HepG2 (cell line): ENCODE results near the gene SLC22A23. TPM values are rescaled to one million over a fixed set of nuclear protein-coding genes. Genes with fewer than 3 reads are reported as not detected.

Experiments
- ETV6 ChIP-seq: sonication (generic); formaldehyde crosslinking; conservative IDR thresholded peaks from 2 replicates; pipeline ENCODE4 v1.4.0; 2020; ENCODE audit warnings: missing genetic modification reagents
- FOXA1 ChIP-seq, 2 experiments: fragments of 450-650 bp in 1 of 2; sonication (generic) in 1 of 2; formaldehyde crosslinking in 1 of 2; IDR thresholded peaks; 2 replicates each; pipeline versions ENCODE4 v1.4.0 to v1.6.1; 2016 to 2020; ENCODE audit warnings: missing genetic modification reagents in 1 of 2
- JUN ChIP-seq: sonication (generic); formaldehyde crosslinking; IDR thresholded peaks from 2 replicates; pipeline ENCODE4 v1.4.0; 2020; ENCODE audit warnings: mild to moderate bottlenecking, missing genetic modification reagents
- KDM2A ChIP-seq: sonication (generic); formaldehyde crosslinking; IDR thresholded peaks from 2 replicates; pipeline ENCODE4 v1.4.0; 2020; ENCODE audit warnings: low read depth, missing genetic modification reagents, borderline replicate concordance
- MIER2 ChIP-seq: IDR thresholded peaks from 2 replicates; pipeline ENCODE4 v1.6.1; 2016; ENCODE audit warnings: missing biosample characterization, missing genetic modification reagents
- NR2C2 ChIP-seq: sonication (generic); formaldehyde crosslinking; IDR thresholded peaks from 2 replicates; pipeline ENCODE4 v1.4.0; 2020; ENCODE audit warnings: missing genetic modification reagents, mild to moderate bottlenecking, moderate library complexity, borderline replicate concordance
- PCBP2 ChIP-seq: fragments of 200-400 bp; formaldehyde crosslinking; optimal IDR thresholded peaks from 2 replicates; pipeline ENCODE3; 2018; ENCODE audit warnings: low read length, low read depth; ENCODE audit not compliant: poor library complexity, severe bottlenecking
- REL ChIP-seq: sonication (generic); formaldehyde crosslinking; conservative IDR thresholded peaks from 2 replicates; pipeline ENCODE4 v1.8.0; 2022; ENCODE audit warnings: mild to moderate bottlenecking, missing genetic modification reagents, moderate library complexity
- SIX4 ChIP-seq: sonication (generic); formaldehyde crosslinking; IDR thresholded peaks from 2 replicates; pipeline ENCODE4 v1.4.0; 2020; ENCODE audit warnings: missing genetic modification reagents
- SP4 ChIP-seq: sonication (generic); formaldehyde crosslinking; IDR thresholded peaks from 2 replicates; pipeline ENCODE4 v1.8.1; 2023; ENCODE audit warnings: mild to moderate bottlenecking, missing genetic modification reagents
- TBL1XR1 ChIP-seq: fragments of 150-350 bp; IDR thresholded peaks from 2 replicates; pipeline ENCODE4 v1.6.1; 2014; ENCODE audit warnings: borderline replicate concordance, low read length; ENCODE audit not compliant: partially characterized antibody
- ZNF17 ChIP-seq: sonication (generic); formaldehyde crosslinking; IDR thresholded peaks from 2 replicates; pipeline ENCODE4 v1.5.0; 2020; ENCODE audit warnings: mild to moderate bottlenecking, missing genetic modification reagents
- ZNF274 ChIP-seq: sonication (generic); formaldehyde crosslinking; IDR thresholded peaks from 2 replicates; pipeline ENCODE4 v1.5.1; 2020; ENCODE audit warnings: mild to moderate bottlenecking, missing genetic modification reagents
- ZNF543 ChIP-seq: sonication (generic); formaldehyde crosslinking; IDR thresholded peaks from 2 replicates; pipeline ENCODE4 v1.4.0; 2020; ENCODE audit warnings: mild to moderate bottlenecking, missing genetic modification reagents
- ZNF598 ChIP-seq: sonication (generic); formaldehyde crosslinking; IDR thresholded peaks from 2 replicates; pipeline ENCODE4 v1.5.1; 2020; ENCODE audit warnings: mild to moderate bottlenecking, missing genetic modification reagents, borderline replicate concordance
- ZSCAN29 ChIP-seq: sonication (generic); formaldehyde crosslinking; conservative IDR thresholded peaks from 2 replicates; pipeline ENCODE4 v1.4.0; 2020; ENCODE audit warnings: mild to moderate bottlenecking, missing genetic modification reagents
- polyA plus RNA-seq, 8 experiments: library from polyadenylated mRNA; depleted of rRNA in 3 of 8; stranded (reverse) in 7 of 8; unstranded in 1 of 8; fragments of >200 nt; fragmentation: Illumina TruSeq in 4 of 8; extraction: Trizol in 4 of 8; gene quantifications; 2 replicates each; pipeline versions ENCODE4 v1.2.1 to v1.2.3, GENCODE V29; 2011 to 2016; ENCODE audit warnings: low read depth in 4 of 8, missing spikeins in 1 of 8, mixed read lengths in 1 of 8; ENCODE audit not compliant: insufficient read depth in 1 of 8
- total RNA-seq, 5 experiments: library from RNA; depleted of rRNA; stranded (reverse); fragments of >200 nt; fragmentation: Illumina TruSeq; extraction: Trizol; gene quantifications; 2 replicates each; pipeline ENCODE4 v1.2.3, GENCODE V29; 2016; ENCODE audit warnings: low read depth in 1 of 5
- TF ChIP-seq, protein P1 (sequence below): sonication (generic); formaldehyde crosslinking; IDR thresholded peaks from 2 replicates; pipeline ENCODE4 v1.5.0; 2020; ENCODE audit warnings: mild to moderate bottlenecking, missing genetic modification reagents, moderate library complexity
- TF ChIP-seq, protein P2 (sequence below): fragments of 450-650 bp; IDR thresholded peaks from 2 replicates; pipeline ENCODE4 v1.6.1; 2017; ENCODE audit warnings: mild to moderate bottlenecking
- TF ChIP-seq, protein P3 (sequence below): sonication (generic); formaldehyde crosslinking; IDR thresholded peaks from 2 replicates; pipeline ENCODE4 v1.4.0; 2020; ENCODE audit warnings: missing genetic modification reagents

The SLC22A23 gene
- total and polyA plus RNA-seq, 2 of the 13 experiments (the other 11 are each of a cell fraction or from before 2014, with no cell fraction given): 11.8 to 17.5 TPM

DNA sequence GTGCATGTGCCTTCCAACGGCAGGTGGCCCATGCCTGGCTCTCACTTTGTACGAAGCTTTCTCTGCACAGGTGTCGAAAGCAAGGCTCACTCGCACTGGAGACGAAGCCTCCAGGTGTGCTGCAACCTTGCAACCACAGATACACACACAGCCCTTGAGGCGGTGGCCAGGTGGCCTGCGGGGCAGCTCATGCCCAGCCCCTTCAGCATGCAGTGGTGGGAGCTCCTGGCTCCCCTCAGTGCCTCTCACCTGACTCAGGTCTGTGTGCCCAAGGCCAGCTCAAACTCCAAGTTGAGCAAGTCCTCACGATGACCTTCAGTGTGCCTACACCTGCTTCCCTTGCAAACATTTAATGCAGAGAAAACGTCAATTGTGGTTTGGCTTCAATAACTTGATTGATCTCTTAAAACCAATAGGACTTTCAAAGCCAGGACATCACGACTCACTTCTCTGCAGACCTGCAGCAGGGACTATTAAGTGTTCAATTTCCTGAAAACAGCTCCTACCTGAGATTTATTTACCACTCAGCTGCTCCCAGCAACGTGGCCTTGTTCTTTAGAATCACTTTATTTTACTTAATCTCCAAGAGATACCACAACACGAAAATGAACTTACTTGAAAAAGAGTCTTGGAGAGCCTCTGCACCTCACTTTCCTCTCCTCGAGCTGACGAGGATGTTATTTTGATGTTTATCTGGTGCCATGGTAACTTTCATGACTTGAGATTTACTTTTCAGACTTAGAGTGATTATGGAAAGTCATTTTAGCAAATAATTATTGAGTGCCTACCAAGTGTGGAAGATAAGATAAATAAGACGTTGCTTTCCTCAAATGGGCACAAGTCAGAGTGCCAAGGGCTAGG, 86.3 kb downstream of the SLC22A23 start (continued):
- TF ChIP-seq, protein P1, sequence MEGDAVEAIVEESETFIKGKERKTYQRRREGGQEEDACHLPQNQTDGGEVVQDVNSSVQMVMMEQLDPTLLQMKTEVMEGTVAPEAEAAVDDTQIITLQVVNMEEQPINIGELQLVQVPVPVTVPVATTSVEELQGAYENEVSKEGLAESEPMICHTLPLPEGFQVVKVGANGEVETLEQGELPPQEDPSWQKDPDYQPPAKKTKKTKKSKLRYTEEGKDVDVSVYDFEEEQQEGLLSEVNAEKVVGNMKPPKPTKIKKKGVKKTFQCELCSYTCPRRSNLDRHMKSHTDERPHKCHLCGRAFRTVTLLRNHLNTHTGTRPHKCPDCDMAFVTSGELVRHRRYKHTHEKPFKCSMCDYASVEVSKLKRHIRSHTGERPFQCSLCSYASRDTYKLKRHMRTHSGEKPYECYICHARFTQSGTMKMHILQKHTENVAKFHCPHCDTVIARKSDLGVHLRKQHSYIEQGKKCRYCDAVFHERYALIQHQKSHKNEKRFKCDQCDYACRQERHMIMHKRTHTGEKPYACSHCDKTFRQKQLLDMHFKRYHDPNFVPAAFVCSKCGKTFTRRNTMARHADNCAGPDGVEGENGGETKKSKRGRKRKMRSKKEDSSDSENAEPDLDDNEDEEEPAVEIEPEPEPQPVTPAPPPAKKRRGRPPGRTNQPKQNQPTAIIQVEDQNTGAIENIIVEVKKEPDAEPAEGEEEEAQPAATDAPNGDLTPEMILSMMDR (CRISPR knock-in tag): peak; percentile 28
- 0 out of 2 replicates have a peak, but pooled peaks have one; percentile 56 for TF ChIP-seq ETV6 (CRISPR knock-in tag)
- TF ChIP-seq ZSCAN29 (CRISPR knock-in tag): peak; percentile 78; the same call in 1 of the 2 replicates
- peak; percentile 51; the same call in 1 of the 2 replicates for TF ChIP-seq ZNF274
- TF ChIP-seq ZNF598 (CRISPR knock-in tag): no peak; the same call in 1 of the 2 replicates
- TF ChIP-seq ZNF17: no peak
- TF ChIP-seq, protein P2, sequence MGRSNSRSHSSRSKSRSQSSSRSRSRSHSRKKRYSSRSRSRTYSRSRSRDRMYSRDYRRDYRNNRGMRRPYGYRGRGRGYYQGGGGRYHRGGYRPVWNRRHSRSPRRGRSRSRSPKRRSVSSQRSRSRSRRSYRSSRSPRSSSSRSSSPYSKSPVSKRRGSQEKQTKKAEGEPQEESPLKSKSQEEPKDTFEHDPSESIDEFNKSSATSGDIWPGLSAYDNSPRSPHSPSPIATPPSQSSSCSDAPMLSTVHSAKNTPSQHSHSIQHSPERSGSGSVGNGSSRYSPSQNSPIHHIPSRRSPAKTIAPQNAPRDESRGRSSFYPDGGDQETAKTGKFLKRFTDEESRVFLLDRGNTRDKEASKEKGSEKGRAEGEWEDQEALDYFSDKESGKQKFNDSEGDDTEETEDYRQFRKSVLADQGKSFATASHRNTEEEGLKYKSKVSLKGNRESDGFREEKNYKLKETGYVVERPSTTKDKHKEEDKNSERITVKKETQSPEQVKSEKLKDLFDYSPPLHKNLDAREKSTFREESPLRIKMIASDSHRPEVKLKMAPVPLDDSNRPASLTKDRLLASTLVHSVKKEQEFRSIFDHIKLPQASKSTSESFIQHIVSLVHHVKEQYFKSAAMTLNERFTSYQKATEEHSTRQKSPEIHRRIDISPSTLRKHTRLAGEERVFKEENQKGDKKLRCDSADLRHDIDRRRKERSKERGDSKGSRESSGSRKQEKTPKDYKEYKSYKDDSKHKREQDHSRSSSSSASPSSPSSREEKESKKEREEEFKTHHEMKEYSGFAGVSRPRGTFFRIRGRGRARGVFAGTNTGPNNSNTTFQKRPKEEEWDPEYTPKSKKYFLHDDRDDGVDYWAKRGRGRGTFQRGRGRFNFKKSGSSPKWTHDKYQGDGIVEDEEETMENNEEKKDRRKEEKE: no peak
- peak; percentile 87; the same call in 1 of the 2 replicates for TF ChIP-seq SIX4
- peak; percentile 72; the same call in 1 of the 2 replicates for TF ChIP-seq JUN (CRISPR knock-in tag)
- no peak for TF ChIP-seq REL
- no peak for TF ChIP-seq FOXA1 (IDR thresholded peaks at IDR 0.05)
- TF ChIP-seq FOXA1 (CRISPR knock-in tag; IDR thresholded peaks at IDR 0.05): peak; percentile 75
- no peak for TF ChIP-seq ZNF543
- TF ChIP-seq, protein P3, sequence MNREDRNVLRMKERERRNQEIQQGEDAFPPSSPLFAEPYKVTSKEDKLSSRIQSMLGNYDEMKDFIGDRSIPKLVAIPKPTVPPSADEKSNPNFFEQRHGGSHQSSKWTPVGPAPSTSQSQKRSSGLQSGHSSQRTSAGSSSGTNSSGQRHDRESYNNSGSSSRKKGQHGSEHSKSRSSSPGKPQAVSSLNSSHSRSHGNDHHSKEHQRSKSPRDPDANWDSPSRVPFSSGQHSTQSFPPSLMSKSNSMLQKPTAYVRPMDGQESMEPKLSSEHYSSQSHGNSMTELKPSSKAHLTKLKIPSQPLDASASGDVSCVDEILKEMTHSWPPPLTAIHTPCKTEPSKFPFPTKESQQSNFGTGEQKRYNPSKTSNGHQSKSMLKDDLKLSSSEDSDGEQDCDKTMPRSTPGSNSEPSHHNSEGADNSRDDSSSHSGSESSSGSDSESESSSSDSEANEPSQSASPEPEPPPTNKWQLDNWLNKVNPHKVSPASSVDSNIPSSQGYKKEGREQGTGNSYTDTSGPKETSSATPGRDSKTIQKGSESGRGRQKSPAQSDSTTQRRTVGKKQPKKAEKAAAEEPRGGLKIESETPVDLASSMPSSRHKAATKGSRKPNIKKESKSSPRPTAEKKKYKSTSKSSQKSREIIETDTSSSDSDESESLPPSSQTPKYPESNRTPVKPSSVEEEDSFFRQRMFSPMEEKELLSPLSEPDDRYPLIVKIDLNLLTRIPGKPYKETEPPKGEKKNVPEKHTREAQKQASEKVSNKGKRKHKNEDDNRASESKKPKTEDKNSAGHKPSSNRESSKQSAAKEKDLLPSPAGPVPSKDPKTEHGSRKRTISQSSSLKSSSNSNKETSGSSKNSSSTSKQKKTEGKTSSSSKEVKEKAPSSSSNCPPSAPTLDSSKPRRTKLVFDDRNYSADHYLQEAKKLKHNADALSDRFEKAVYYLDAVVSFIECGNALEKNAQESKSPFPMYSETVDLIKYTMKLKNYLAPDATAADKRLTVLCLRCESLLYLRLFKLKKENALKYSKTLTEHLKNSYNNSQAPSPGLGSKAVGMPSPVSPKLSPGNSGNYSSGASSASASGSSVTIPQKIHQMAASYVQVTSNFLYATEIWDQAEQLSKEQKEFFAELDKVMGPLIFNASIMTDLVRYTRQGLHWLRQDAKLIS (CRISPR knock-in tag): 0 out of 2 replicates have a peak, but pooled peaks have one; percentile 58
- no peak for TF ChIP-seq PCBP2
- TF ChIP-seq TBL1XR1: no peak
- no peak for TF ChIP-seq SP4 (CRISPR knock-in tag)
- TF ChIP-seq MIER2 (CRISPR knock-in tag): peak; percentile 80
- TF ChIP-seq KDM2A (CRISPR knock-in tag): peak; percentile 78
- peak; percentile 83 for TF ChIP-seq NR2C2
